Sigmoid colon (tissue), 7 donors: ENCODE results near the gene FAM76A. TPM values are rescaled to one million over a fixed set of nuclear protein-coding genes. Genes with fewer than 3 reads are reported as not detected.
"Not testable (repeated sequence)": the region's sequence is repeated elsewhere in the genome, so short reads cannot be mapped to it uniquely, and the experiment has no call there.

Source experiments
- DNase-seq: peaks from one replicate; pipeline ENCODE4 v3.0.0-alpha.2; 2019
- H3K27ac ChIP-seq, 4 donors: fragments of 200-600 bp; sonication (generic); one replicate each; pipeline ENCODE4 v1.5.1; 2016 to 2019; ENCODE audit warnings: mild to moderate bottlenecking in 1 of 4
- H3K27me3 ChIP-seq, 3 donors: fragments of 200-600 bp; sonication (generic); one replicate each; pipeline ENCODE4 v1.5.1; 2019; ENCODE audit warnings: mild to moderate bottlenecking in 1 of 3
- H3K36me3 ChIP-seq, 4 donors: fragments of 200-600 bp; sonication (generic); one replicate each; pipeline ENCODE4 v1.5.1; 2016 to 2019
- H3K4me1 ChIP-seq, 4 donors: fragments of 200-600 bp; sonication (generic); one replicate each; pipeline ENCODE4 v1.5.1; 2017 to 2019
- H3K4me3 ChIP-seq, 4 donors: fragments of 200-600 bp; sonication (generic); one replicate each; pipeline ENCODE4 v1.5.1; 2017 to 2019; ENCODE audit warnings: mild to moderate bottlenecking in 2 of 4, moderate library complexity in 1 of 4
- H3K9me3 ChIP-seq, 4 donors: fragments of 200-600 bp in 3 of 4; sonication (generic) in 3 of 4; one replicate each; pipeline versions ENCODE4 v1.5.1 to v1.6.1; 2013 to 2019
- CTCF ChIP-seq, 4 experiments: fragments of 450-650 bp in 3 of 4; fragments of 200-600 bp in 1 of 4; IDR thresholded peaks; one replicate each; pipeline ENCODE4 v1.5.1; 2016 to 2019; ENCODE audit warnings: antibody characterized with exemption in 4 of 4, mild to moderate bottlenecking in 3 of 4, moderate library complexity in 2 of 4
- EP300 ChIP-seq, 4 donors: sonication (generic); formaldehyde crosslinking; IDR thresholded peaks; one replicate each; pipeline ENCODE4 v1.6.1; 2017; ENCODE audit warnings: antibody characterized with exemption in 4 of 4
- POLR2A ChIP-seq, 2 donors: fragments of 450-650 bp; IDR thresholded peaks; one replicate each; pipeline ENCODE4 v1.6.1; 2016; ENCODE audit warnings: antibody characterized with exemption in 2 of 2, mild to moderate bottlenecking in 2 of 2, moderate library complexity in 2 of 2
- POLR2AphosphoS5 ChIP-seq, 4 donors: sonication (generic); formaldehyde crosslinking; IDR thresholded peaks; one replicate each; pipeline ENCODE4 v1.6.1; 2017; ENCODE audit warnings: antibody characterized with exemption in 4 of 4
- WGBS, 2 donors: extraction: QIAGEN DNeasy Blood & Tissue Kit; methylation state at CpG; one replicate each; pipeline ENCODE4 v1.1.7; 2013; 5-methylcytosine and 5-hydroxymethylcytosine counted together
- intact Hi-C: fragments of 100-400 bp; cut with DNase I; formaldehyde crosslinking; loops from one replicate; pipeline ENCODE4 v1.15.1; 2023
- polyA plus RNA-seq, 3 donors: library from polyadenylated mRNA; stranded (reverse); fragments of 200-250 nt; gene quantifications; one replicate each; pipeline ENCODE4 v1.2.3, GENCODE V29; 2013
- total RNA-seq, 4 donors: library from RNA; depleted of rRNA; stranded (reverse); fragments of >200 nt; gene quantifications; one replicate each; pipeline ENCODE4 v1.1.0, GENCODE V29; 2016
- donor health status: healthy with polysubstance abuse.
- donor health status: Bipolar disorder and iron deficiency.
- donor health status: healthy.

The FAM76A gene
- total and polyA plus RNA-seq, 7 donors = 3.6 to 24.3 (median 11.9) TPM

GRCh38 chr1:27789540-27790041 lies 63.8 kb downstream of the FAM76A start:
- TF ChIP-seq POLR2A (IDR thresholded peaks at IDR 0.05) (no peak), EP300 (IDR thresholded peaks at IDR 0.05) (peak in 2 of 4 donors; percentile 9 to 41), POLR2AphosphoS5 (IDR thresholded peaks at IDR 0.05) (peak in 2 of 4 donors; percentile 26 to 45), CTCF (IDR thresholded peaks at IDR 0.05) (no peak)
- Histone ChIP-seq H3K4me3 (no peak overlapping the region), H3K27ac (peak overlapping the region in 3 of 4 donors; percentile 22 to 26 (median 23)), H3K36me3 (peaks cover 9 to 47% (median 28%) of the 10 kb centered on the region in 4 donors), H3K27me3 (no peaks in the 10 kb centered on the region), H3K4me1 (peaks cover 0 to 35% (median 6%) of the 10 kb centered on the region in 4 donors), H3K9me3 (no peaks in the 10 kb centered on the region)
- DNase-seq = no peak
- intact Hi-C loops = no loop called here
- WGBS, 2 donors = 27 to 54% methylated on average over 4 of the region's 4 CpGs

GRCh38 chr1:27790270-27790669 lies 64.5 kb downstream of the FAM76A start:
- H3K9me3 ChIP-seq, DNase-seq, H3K27me3 ChIP-seq, H3K4me3 ChIP-seq, intact Hi-C loops: not testable (repeated sequence)
- Histone ChIP-seq H3K27ac (peak overlapping the region in 2 of 4 donors; percentile 22 to 26), H3K36me3 (peaks cover 12 to 54% (median 34%) of the 10 kb centered on the region in 4 donors), H3K4me1 (peaks cover 0 to 32% (median 6%) of the 10 kb centered on the region in 4 donors)
- 95 to 96% methylated on average over 3 of the region's 3 CpGs for WGBS, 2 donors

GRCh38 chr1:27795601-27796000 lies 69.8 kb downstream of the FAM76A start:
- Histone ChIP-seq H3K27me3 (no peaks in the 10 kb centered on the region), H3K9me3 (no peaks in the 10 kb centered on the region), H3K4me3 (no peak overlapping the region), H3K36me3 (peaks cover 12 to 90% (median 55%) of the 10 kb centered on the region in 4 donors), H3K4me1 (no peaks in the 10 kb centered on the region), H3K27ac (no peak overlapping the region)
- no peak for DNase-seq
- intact Hi-C loops = no loop called here
- TF ChIP-seq CTCF (IDR thresholded peaks at IDR 0.05) = no peak
- TF ChIP-seq EP300 (IDR thresholded peaks at IDR 0.05) = no peak
- TF ChIP-seq POLR2AphosphoS5 (IDR thresholded peaks at IDR 0.05) = no peak
- TF ChIP-seq POLR2A (IDR thresholded peaks at IDR 0.05) = no peak
- WGBS, 2 donors = 62 to 63% methylated on average over 1 of the region's 1 CpG

GRCh38 chr1:27804791-27805190 lies 79.0 kb downstream of the FAM76A start:
- no peak overlapping the region for H3K4me3 ChIP-seq
- WGBS, 2 donors = 89 to 92% methylated on average over 5 of the region's 5 CpGs
- intact Hi-C loops = no loop called here
- TF ChIP-seq POLR2A (IDR thresholded peaks at IDR 0.05) (no peak), EP300 (IDR thresholded peaks at IDR 0.05) (no peak), POLR2AphosphoS5 (IDR thresholded peaks at IDR 0.05) (no peak), CTCF (IDR thresholded peaks at IDR 0.05) (no peak)
- peaks cover 0 to 73% (median 29%) of the 10 kb centered on the region in 4 donors for H3K36me3 ChIP-seq
- no peaks in the 10 kb centered on the region for H3K27me3 ChIP-seq
- no peak for DNase-seq
- H3K27ac ChIP-seq = no peak overlapping the region
- H3K4me1 ChIP-seq = no peaks in the 10 kb centered on the region
- no peaks in the 10 kb centered on the region for H3K9me3 ChIP-seq

- Histone ChIP-seq H3K4me3 (no peak overlapping the region), H3K9me3 (no peaks in the 10 kb centered on the region), H3K27me3 (no peaks in the 10 kb centered on the region), H3K4me1 (no peaks in the 10 kb centered on the region), H3K36me3 (peaks cover 0 to 61% (median 18%) of the 10 kb centered on the region in 4 donors), H3K27ac (no peak overlapping the region)
- 96 to 97% methylated on average over 7 of the region's 7 CpGs for WGBS, 2 donors
- TF ChIP-seq POLR2A (IDR thresholded peaks at IDR 0.05) (no peak), EP300 (IDR thresholded peaks at IDR 0.05) (no peak), POLR2AphosphoS5 (IDR thresholded peaks at IDR 0.05) (no peak), CTCF (IDR thresholded peaks at IDR 0.05) (no peak)
- DNase-seq = no peak
- intact Hi-C loops = no loop called here
Measured at GRCh38 chr1:27806758-27807157, 81.0 kb downstream of the FAM76A start.
